Islet precursor cell (in vitro differentiated cells): ENCODE data around the gene VPREB1.
"Not testable (repeated sequence)": the region's sequence is repeated elsewhere in the genome, so short reads cannot be mapped to it uniquely, and the experiment has no call there.

Experiments used
- DNase-seq: peaks from one replicate; pipeline ENCODE4 v3.0.0-alpha.2; 2018

The VPREB1 gene

GRCh38 chr22:22246706-22247105, 2.1 kb downstream of the VPREB1 start:
- DNase-seq = no peak

GRCh38 chr22:22248878-22249277, 4.3 kb downstream of the VPREB1 start:
- no peak for DNase-seq

- not testable (repeated sequence) for DNase-seq
Observed at GRCh38 chr22:22250651-22251050, 6.1 kb downstream of the VPREB1 start.

GRCh38 chr22:22256133-22256532, 11.5 kb downstream of the VPREB1 start:
- not testable (repeated sequence) for DNase-seq

GRCh38 chr22:22258597-22259415, 14.2 kb downstream of the VPREB1 start:
- DNase-seq = not testable (repeated sequence)

- DNase-seq = not testable (repeated sequence)
Observed at GRCh38 chr22:22260169-22260568, 15.6 kb downstream of the VPREB1 start.

GRCh38 chr22:22260586-22260985, 16.0 kb downstream of the VPREB1 start:
- DNase-seq = not testable (repeated sequence)

GRCh38 chr22:22262332-22263074, 17.9 kb downstream of the VPREB1 start:
- DNase-seq = not testable (repeated sequence)

- not testable (repeated sequence) for DNase-seq
Observed at GRCh38 chr22:22263823-22264222, 19.2 kb downstream of the VPREB1 start.

- not testable (repeated sequence) for DNase-seq
Observed at GRCh38 chr22:22270036-22270676, 25.6 kb downstream of the VPREB1 start.

GRCh38 chr22:22277423-22277822, 32.8 kb downstream of the VPREB1 start:
- DNase-seq = not testable (repeated sequence)

GRCh38 chr22:22284962-22285756, 40.6 kb downstream of the VPREB1 start:
- not testable (repeated sequence) for DNase-seq

- not testable (repeated sequence) for DNase-seq
Observed at GRCh38 chr22:22286390-22287105, 42.0 kb downstream of the VPREB1 start.

GRCh38 chr22:22287106-22287626, 42.6 kb downstream of the VPREB1 start:
- DNase-seq = not testable (repeated sequence)

GRCh38 chr22:22289666-22290065, 45.1 kb downstream of the VPREB1 start:
- not testable (repeated sequence) for DNase-seq

- DNase-seq = not testable (repeated sequence)
Observed at GRCh38 chr22:22291129-22291806, 46.7 kb downstream of the VPREB1 start.

- not testable (repeated sequence) for DNase-seq
Observed at GRCh38 chr22:22292656-22293055, 48.1 kb downstream of the VPREB1 start.

GRCh38 chr22:22293436-22293835, 48.9 kb downstream of the VPREB1 start:
- DNase-seq = not testable (repeated sequence)

GRCh38 chr22:22294641-22295040, 50.1 kb downstream of the VPREB1 start:
- DNase-seq = not testable (repeated sequence)
